ENCODE data around the gene NRXN3. TPM values are rescaled to one million over a fixed set of nuclear protein-coding genes. Genes with fewer than 3 reads are reported as not detected.

Gene NRXN3
- total RNA-seq, 1 donor: under 0.01 TPM

DNA sequence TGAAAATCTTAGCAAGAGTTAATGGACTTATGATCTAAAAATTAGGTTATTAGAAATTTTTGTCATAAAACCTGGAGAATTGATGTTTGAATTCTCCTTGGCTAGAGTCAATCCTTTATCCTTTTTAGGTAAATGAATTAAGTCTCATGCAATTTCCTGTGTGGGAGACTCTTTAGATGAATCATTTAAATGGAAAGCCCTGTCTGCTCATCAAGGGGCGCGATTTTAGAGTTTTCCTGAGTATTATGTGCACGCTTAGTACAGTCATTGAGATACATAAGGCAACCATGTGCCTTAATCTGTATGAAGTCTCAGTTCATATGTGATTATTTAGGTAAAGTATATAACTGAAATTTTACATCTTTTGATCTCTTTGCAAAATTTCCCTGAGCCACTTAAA lies 974.7 kb downstream of the NRXN3 start:
- H3K4me1 ChIP-seq (ENCODE audit: insufficient read depth, low read length): no peaks in the 10 kb centered on the region
- H3K9me3 ChIP-seq (ENCODE audit: low read depth, low read length): no peaks in the 10 kb centered on the region
- H3K27me3 ChIP-seq (ENCODE audit: insufficient read depth, low read length): no peaks in the 10 kb centered on the region
- no peak overlapping the region for H3K4me3 ChIP-seq (ENCODE audit: low read length)

DNA sequence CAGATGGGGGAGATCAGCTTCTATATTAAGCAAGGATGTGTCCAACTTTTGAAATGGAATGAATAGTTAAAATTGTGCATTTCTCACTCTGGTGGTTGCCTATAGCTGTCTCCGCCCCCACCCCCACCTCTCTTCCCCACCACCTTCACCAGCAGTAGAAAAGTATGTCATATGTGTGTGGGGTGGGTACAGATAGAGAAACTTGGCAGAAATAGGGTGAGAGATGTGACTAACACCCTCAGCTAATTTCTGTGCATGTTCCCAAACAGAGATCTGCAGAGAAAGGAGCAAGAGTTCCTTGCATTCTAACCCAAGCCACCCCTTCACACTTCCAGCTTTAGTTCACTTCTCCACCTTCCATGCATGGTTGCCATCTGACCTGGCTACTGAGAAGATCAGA lies 980.1 kb downstream of the NRXN3 start:
- no peak overlapping the region for H3K4me3 ChIP-seq (ENCODE audit: low read length)
- H3K9me3 ChIP-seq (ENCODE audit: low read depth, low read length): no peaks in the 10 kb centered on the region
- no peaks in the 10 kb centered on the region for H3K27me3 ChIP-seq (ENCODE audit: insufficient read depth, low read length)
- no peaks in the 10 kb centered on the region for H3K4me1 ChIP-seq (ENCODE audit: insufficient read depth, low read length)

- no peaks in the 10 kb centered on the region for H3K27me3 ChIP-seq (ENCODE audit: insufficient read depth, low read length)
- no peaks in the 10 kb centered on the region for H3K9me3 ChIP-seq (ENCODE audit: low read depth, low read length)
- no peaks in the 10 kb centered on the region for H3K4me1 ChIP-seq (ENCODE audit: insufficient read depth, low read length)
- H3K4me3 ChIP-seq (ENCODE audit: low read length): no peak overlapping the region
These were observed 987.2 kb downstream of the NRXN3 start for GRCh38 chr14:79157369-79157768.

- Histone ChIP-seq H3K4me3 (ENCODE audit: low read length) (no peak overlapping the region), H3K27me3 (ENCODE audit: insufficient read depth, low read length) (no peaks in the 10 kb centered on the region), H3K4me1 (ENCODE audit: insufficient read depth, low read length) (no peaks in the 10 kb centered on the region), H3K9me3 (ENCODE audit: low read depth, low read length) (no peaks in the 10 kb centered on the region)
These were observed 991.4 kb downstream of the NRXN3 start for GRCh38 chr14:79161571-79161970.

GRCh38 chr14:79162833-79163232 lies 992.7 kb downstream of the NRXN3 start:
- no peak overlapping the region for H3K4me3 ChIP-seq (ENCODE audit: low read length)
- H3K9me3 ChIP-seq (ENCODE audit: low read depth, low read length): no peaks in the 10 kb centered on the region
- H3K27me3 ChIP-seq (ENCODE audit: insufficient read depth, low read length): no peaks in the 10 kb centered on the region
- H3K4me1 ChIP-seq (ENCODE audit: insufficient read depth, low read length): no peaks in the 10 kb centered on the region

DNA sequence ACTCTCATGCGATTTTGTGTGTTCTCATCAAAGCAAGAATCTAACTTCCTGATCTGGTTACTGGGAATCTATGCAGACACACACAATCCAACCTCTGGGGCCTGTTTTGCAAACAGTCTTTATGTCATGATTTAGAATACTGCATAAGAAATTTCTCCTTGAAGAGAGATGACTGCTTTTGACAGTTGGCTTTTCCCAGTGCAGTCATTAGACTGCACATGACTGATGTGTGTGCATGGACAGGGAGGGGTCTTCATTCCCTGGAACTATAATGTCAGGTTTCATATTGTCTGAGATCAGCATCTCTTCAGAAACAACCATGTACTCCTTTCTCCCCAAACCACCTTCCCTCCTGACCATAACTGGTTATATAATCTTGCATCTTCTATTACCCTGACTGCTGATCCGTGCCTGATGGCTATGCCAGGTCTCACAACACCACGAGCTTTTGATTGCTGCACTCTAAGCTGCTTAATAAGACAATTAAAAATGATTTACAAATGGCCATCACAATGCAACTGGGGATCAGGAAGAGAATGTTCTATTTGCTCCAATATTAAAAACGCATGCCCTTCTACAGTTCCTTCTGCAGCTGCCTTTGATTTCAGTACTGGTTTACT lies 995.4 kb downstream of the NRXN3 start:
- no peaks in the 10 kb centered on the region for H3K4me1 ChIP-seq (ENCODE audit: insufficient read depth, low read length)
- no peaks in the 10 kb centered on the region for H3K9me3 ChIP-seq (ENCODE audit: low read depth, low read length)
- no peaks in the 10 kb centered on the region for H3K27me3 ChIP-seq (ENCODE audit: insufficient read depth, low read length)
- H3K4me3 ChIP-seq (ENCODE audit: low read length): no peak overlapping the region

- H3K4me1 ChIP-seq (ENCODE audit: insufficient read depth, low read length): no peaks in the 10 kb centered on the region
- H3K9me3 ChIP-seq (ENCODE audit: low read depth, low read length): no peaks in the 10 kb centered on the region
- H3K27me3 ChIP-seq (ENCODE audit: insufficient read depth, low read length): no peaks in the 10 kb centered on the region
- H3K4me3 ChIP-seq (ENCODE audit: low read length): no peak overlapping the region
These were observed 996.0 kb downstream of the NRXN3 start for GRCh38 chr14:79166171-79166570.

GRCh38 chr14:79167957-79168356 lies 997.8 kb downstream of the NRXN3 start:
- no peaks in the 10 kb centered on the region for H3K27me3 ChIP-seq (ENCODE audit: insufficient read depth, low read length)
- no peaks in the 10 kb centered on the region for H3K9me3 ChIP-seq (ENCODE audit: low read depth, low read length)
- H3K4me1 ChIP-seq (ENCODE audit: insufficient read depth, low read length): no peaks in the 10 kb centered on the region
- no peak overlapping the region for H3K4me3 ChIP-seq (ENCODE audit: low read length)

DNA sequence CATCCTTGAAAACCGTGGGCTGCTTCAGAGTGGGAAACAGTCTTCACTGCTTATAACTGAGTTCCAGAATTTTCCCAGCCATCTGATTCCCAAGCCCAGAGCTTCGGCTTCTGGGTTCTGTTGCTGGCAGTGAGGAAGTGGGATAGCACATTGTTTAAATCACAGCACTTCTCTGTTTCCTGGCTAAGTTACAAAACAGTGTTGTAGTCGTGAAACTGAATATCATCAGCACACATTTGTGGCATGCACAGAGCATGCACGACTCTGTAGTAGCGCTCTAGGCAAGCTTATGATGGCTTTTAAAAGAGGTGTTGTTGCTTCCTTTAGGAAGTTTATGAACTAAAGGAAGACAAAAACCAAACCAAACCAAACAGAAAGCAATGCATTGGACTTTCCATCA lies 1005.5 kb downstream of the NRXN3 start:
- no peaks in the 10 kb centered on the region for H3K27me3 ChIP-seq (ENCODE audit: insufficient read depth, low read length)
- no peaks in the 10 kb centered on the region for H3K9me3 ChIP-seq (ENCODE audit: low read depth, low read length)
- H3K4me3 ChIP-seq (ENCODE audit: low read length): no peak overlapping the region
- no peaks in the 10 kb centered on the region for H3K4me1 ChIP-seq (ENCODE audit: insufficient read depth, low read length)

- Histone ChIP-seq H3K4me1 (ENCODE audit: insufficient read depth, low read length) (no peaks in the 10 kb centered on the region), H3K4me3 (ENCODE audit: low read length) (no peak overlapping the region), H3K27me3 (ENCODE audit: insufficient read depth, low read length) (no peaks in the 10 kb centered on the region), H3K9me3 (ENCODE audit: low read depth, low read length) (no peaks in the 10 kb centered on the region)
These were observed 1006.9 kb downstream of the NRXN3 start for GRCh38 chr14:79177106-79177505.

DNA sequence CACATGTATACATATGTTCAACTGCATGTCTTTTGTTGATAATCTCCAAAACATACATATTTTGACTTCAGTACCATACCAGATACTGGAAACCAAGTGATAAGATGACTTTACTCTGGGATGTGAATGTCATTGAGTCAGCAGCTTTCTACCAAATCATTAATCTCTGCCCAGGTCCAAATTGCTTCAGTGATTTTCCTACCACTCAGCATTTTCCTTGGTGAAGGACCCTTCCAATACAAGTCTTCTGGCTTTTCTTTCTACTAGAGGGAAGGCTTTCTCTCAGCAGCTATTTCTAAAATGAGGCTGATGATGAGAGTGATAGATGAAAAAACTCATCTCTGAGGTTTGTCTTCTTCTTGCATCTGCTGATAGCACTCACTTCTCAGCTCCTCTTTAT lies 1008.5 kb downstream of the NRXN3 start:
- Histone ChIP-seq H3K27me3 (ENCODE audit: insufficient read depth, low read length) (no peaks in the 10 kb centered on the region), H3K4me3 (ENCODE audit: low read length) (no peak overlapping the region), H3K9me3 (ENCODE audit: low read depth, low read length) (no peaks in the 10 kb centered on the region), H3K4me1 (ENCODE audit: insufficient read depth, low read length) (no peaks in the 10 kb centered on the region)

DNA sequence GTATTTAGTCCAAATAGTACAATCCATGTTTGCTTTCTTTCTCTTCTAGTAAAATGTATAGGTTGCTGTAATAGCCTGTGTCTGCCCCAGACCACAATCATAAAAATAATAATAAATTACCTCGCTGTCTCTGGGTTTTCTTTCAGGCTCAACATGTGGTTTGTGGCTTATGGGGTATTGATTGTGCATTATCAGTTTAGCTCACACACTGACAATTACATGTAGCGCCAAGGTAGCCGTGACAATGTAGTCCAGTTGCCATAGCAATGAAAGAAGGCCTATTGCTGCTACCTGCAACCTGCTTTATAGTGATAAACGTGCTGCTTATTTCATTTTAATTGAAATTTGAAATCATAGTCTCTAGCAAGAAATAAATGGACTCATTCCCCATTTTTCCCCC lies 1009.8 kb downstream of the NRXN3 start:
- Histone ChIP-seq H3K9me3 (ENCODE audit: low read depth, low read length) (no peaks in the 10 kb centered on the region), H3K4me3 (ENCODE audit: low read length) (no peak overlapping the region), H3K27me3 (ENCODE audit: insufficient read depth, low read length) (no peaks in the 10 kb centered on the region)

GRCh38 chr14:79180656-79181055 lies 1010.5 kb downstream of the NRXN3 start:
- Histone ChIP-seq H3K4me1 (ENCODE audit: insufficient read depth, low read length) (no peaks in the 10 kb centered on the region), H3K27me3 (ENCODE audit: insufficient read depth, low read length) (no peaks in the 10 kb centered on the region), H3K9me3 (ENCODE audit: low read depth, low read length) (no peaks in the 10 kb centered on the region), H3K4me3 (ENCODE audit: low read length) (no peak overlapping the region)

More for the DNA sequence above, 1009.8 kb downstream of the NRXN3 start:
- no peaks in the 10 kb centered on the region for H3K4me1 ChIP-seq (ENCODE audit: insufficient read depth, low read length)

DNA sequence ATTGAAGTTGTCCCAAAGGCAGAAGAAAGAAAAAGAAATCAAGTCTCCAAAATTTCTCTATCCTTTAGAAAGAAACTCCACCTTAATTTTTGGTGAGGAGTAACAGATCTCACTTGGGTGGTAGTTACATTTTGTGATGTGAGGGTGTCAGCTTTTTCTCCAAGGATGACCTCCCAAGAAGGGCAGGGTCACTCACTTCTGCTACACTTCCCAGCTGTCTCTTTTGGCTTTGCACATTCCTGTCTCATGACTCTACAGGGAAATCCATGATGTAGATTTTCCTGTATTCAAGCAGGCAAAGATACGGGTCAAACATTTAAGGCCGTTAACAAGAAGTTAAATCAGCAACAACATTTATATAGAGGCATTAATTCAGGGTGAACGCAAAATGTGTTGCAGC lies 1016.4 kb downstream of the NRXN3 start:
- H3K27me3 ChIP-seq (ENCODE audit: insufficient read depth, low read length): no peaks in the 10 kb centered on the region
- H3K4me3 ChIP-seq (ENCODE audit: low read length): no peak overlapping the region
- H3K4me1 ChIP-seq (ENCODE audit: insufficient read depth, low read length): no peaks in the 10 kb centered on the region
- no peaks in the 10 kb centered on the region for H3K9me3 ChIP-seq (ENCODE audit: low read depth, low read length)

- Histone ChIP-seq H3K9me3 (ENCODE audit: low read depth, low read length) (no peaks in the 10 kb centered on the region), H3K4me1 (ENCODE audit: insufficient read depth, low read length) (no peaks in the 10 kb centered on the region), H3K4me3 (ENCODE audit: low read length) (no peak overlapping the region), H3K27me3 (ENCODE audit: insufficient read depth, low read length) (no peaks in the 10 kb centered on the region)
These were observed 1023.7 kb downstream of the NRXN3 start for GRCh38 chr14:79193689-79194477.

- no peaks in the 10 kb centered on the region for H3K4me1 ChIP-seq (ENCODE audit: insufficient read depth, low read length)
- no peak overlapping the region for H3K4me3 ChIP-seq (ENCODE audit: low read length)
- H3K27me3 ChIP-seq (ENCODE audit: insufficient read depth, low read length): no peaks in the 10 kb centered on the region
- H3K9me3 ChIP-seq (ENCODE audit: low read depth, low read length): no peaks in the 10 kb centered on the region
These were observed 1026.0 kb downstream of the NRXN3 start for GRCh38 chr14:79196216-79196615.
